Astrocyte (in vitro differentiated cells and primary cell): ENCODE measurements around the gene TRANK1.

Experiments
- CTCF ChIP-seq: IDR thresholded peaks from 2 replicates; pipeline ENCODE4 v1.5.1; 2011; ENCODE audit warnings: low read depth, mild to moderate bottlenecking, inconsistent platforms, low read length, moderate library complexity; ENCODE audit not compliant: insufficient read depth
- EZH2 ChIP-seq: IDR thresholded peaks from 2 replicates; pipeline ENCODE4 v1.6.1; 2012; ENCODE audit warnings: mild to moderate bottlenecking, low read length, inconsistent platforms; ENCODE audit not compliant: insufficient read depth

GRCh38 chr3:36811768-36812167, 133.1 kb downstream of the TRANK1 start:
- TF ChIP-seq CTCF (no peak), EZH2 (no peak)
